ENCODE results near the gene KIAA0040.
A peak's percentile ranks its signal among the peaks of the same experiment; 100 is the strongest.

KIAA0040 gene

GRCh38 chr1:175127565-175127964, 65.0 kb downstream of the KIAA0040 start:
- Histone ChIP-seq H3K4me2 (ENCODE audit: low read depth, low read length, poor library complexity, severe bottlenecking) (no peak overlapping the region), H3K79me2 (ENCODE audit: insufficient read depth, low read length) (no peaks in the 10 kb centered on the region), H3K4me1 (ENCODE audit: insufficient read depth, low read length, poor library complexity, severe bottlenecking) (peaks cover 23% of the 10 kb centered on the region), H3K9ac (ENCODE audit: low read depth, low read length, poor library complexity, severe bottlenecking) (no peak overlapping the region), H3K4me3 (ENCODE audit: low read length, poor library complexity, severe bottlenecking) (no peak overlapping the region), H2AFZ (ENCODE audit: low read length) (no peak overlapping the region; the same call in 1 of the 2 replicates), H3K9me2 (replicated peaks; ENCODE audit: low read depth, low read length) (no peaks in the 10 kb centered on the region), H3F3A (ENCODE audit: low read depth) (no peaks in the 10 kb centered on the region), H3K27me3 (ENCODE audit: insufficient read depth, low read length, poor library complexity, severe bottlenecking) (no peaks in the 10 kb centered on the region), H3K36me3 (ENCODE audit: insufficient read depth, low read length) (no peaks in the 10 kb centered on the region), H4K20me1 (ENCODE audit: insufficient read depth, low read length, poor library complexity, severe bottlenecking) (no peaks in the 10 kb centered on the region), H3K9me3 (ENCODE audit: insufficient read depth, low read depth, low read length) (no peaks in the 10 kb centered on the region)
- TF ChIP-seq CTCF (conservative IDR thresholded peaks at IDR 0.05; ENCODE audit: low read length) (no peak), EZH2phosphoT487 (IDR thresholded peaks at IDR 0.05; ENCODE audit: borderline replicate concordance) (no peak)

- H3K27me3 ChIP-seq (ENCODE audit: insufficient read depth, low read length, poor library complexity, severe bottlenecking), result no peaks in the 10 kb centered on the region
Observed at GRCh38 chr1:175126347-175126746, 66.2 kb downstream of the KIAA0040 start.

GRCh38 chr1:175124861-175125260, 67.7 kb downstream of the KIAA0040 start:
- no peaks in the 10 kb centered on the region for H3K36me3 ChIP-seq (ENCODE audit: insufficient read depth, low read length)
- TF ChIP-seq EZH2phosphoT487 (IDR thresholded peaks at IDR 0.05; ENCODE audit: borderline replicate concordance), result no peak
- no peak for TF ChIP-seq CTCF (conservative IDR thresholded peaks at IDR 0.05; ENCODE audit: low read length)
- no peak overlapping the region for H3K4me3 ChIP-seq (ENCODE audit: low read length, poor library complexity, severe bottlenecking)
- H3K9me3 ChIP-seq (ENCODE audit: insufficient read depth, low read depth, low read length), result no peaks in the 10 kb centered on the region
- H3K27me3 ChIP-seq (ENCODE audit: insufficient read depth, low read length, poor library complexity, severe bottlenecking), result no peaks in the 10 kb centered on the region
- H3K4me2 ChIP-seq (ENCODE audit: low read depth, low read length, poor library complexity, severe bottlenecking), result no peak overlapping the region
- H3K4me1 ChIP-seq (ENCODE audit: insufficient read depth, low read length, poor library complexity, severe bottlenecking), result peaks cover 16% of the 10 kb centered on the region
- H3F3A ChIP-seq (ENCODE audit: low read depth), result no peaks in the 10 kb centered on the region
- H3K79me2 ChIP-seq (ENCODE audit: insufficient read depth, low read length), result no peaks in the 10 kb centered on the region
- H3K9me2 ChIP-seq (replicated peaks; ENCODE audit: low read depth, low read length), result no peaks in the 10 kb centered on the region
- H3K9ac ChIP-seq (ENCODE audit: low read depth, low read length, poor library complexity, severe bottlenecking), result no peak overlapping the region
- H2AFZ ChIP-seq (ENCODE audit: low read length), result peak overlapping the region; percentile 91
- no peaks in the 10 kb centered on the region for H4K20me1 ChIP-seq (ENCODE audit: insufficient read depth, low read length, poor library complexity, severe bottlenecking)

More at GRCh38 chr1:175126347-175126746, 66.2 kb downstream of the KIAA0040 start:
- TF ChIP-seq CTCF (conservative IDR thresholded peaks at IDR 0.05; ENCODE audit: low read length), result no peak
- TF ChIP-seq EZH2phosphoT487 (IDR thresholded peaks at IDR 0.05; ENCODE audit: borderline replicate concordance), result no peak
- Histone ChIP-seq H3K9me2 (replicated peaks; ENCODE audit: low read depth, low read length) (no peaks in the 10 kb centered on the region), H3F3A (ENCODE audit: low read depth) (no peaks in the 10 kb centered on the region), H3K79me2 (ENCODE audit: insufficient read depth, low read length) (no peaks in the 10 kb centered on the region), H2AFZ (ENCODE audit: low read length) (peak overlapping the region; percentile 47; the same call in 1 of the 2 replicates), H3K4me3 (ENCODE audit: low read length, poor library complexity, severe bottlenecking) (no peak overlapping the region), H3K4me1 (ENCODE audit: insufficient read depth, low read length, poor library complexity, severe bottlenecking) (peaks cover 23% of the 10 kb centered on the region), H4K20me1 (ENCODE audit: insufficient read depth, low read length, poor library complexity, severe bottlenecking) (no peaks in the 10 kb centered on the region), H3K36me3 (ENCODE audit: insufficient read depth, low read length) (no peaks in the 10 kb centered on the region), H3K4me2 (ENCODE audit: low read depth, low read length, poor library complexity, severe bottlenecking) (no peak overlapping the region), H3K9me3 (ENCODE audit: insufficient read depth, low read depth, low read length) (no peaks in the 10 kb centered on the region), H3K9ac (ENCODE audit: low read depth, low read length, poor library complexity, severe bottlenecking) (no peak overlapping the region)
